ENCODE results near the gene VPS52. TPM values are rescaled to one million over a fixed set of nuclear protein-coding genes. Genes with fewer than 3 reads are reported as not detected.

The VPS52 gene
- total and polyA plus RNA-seq, 9 of the 15 experiments (the other 6 are each of a cell fraction or from before 2014, with no cell fraction given), result 24.4 to 103 (median 40.2) TPM

DNA sequence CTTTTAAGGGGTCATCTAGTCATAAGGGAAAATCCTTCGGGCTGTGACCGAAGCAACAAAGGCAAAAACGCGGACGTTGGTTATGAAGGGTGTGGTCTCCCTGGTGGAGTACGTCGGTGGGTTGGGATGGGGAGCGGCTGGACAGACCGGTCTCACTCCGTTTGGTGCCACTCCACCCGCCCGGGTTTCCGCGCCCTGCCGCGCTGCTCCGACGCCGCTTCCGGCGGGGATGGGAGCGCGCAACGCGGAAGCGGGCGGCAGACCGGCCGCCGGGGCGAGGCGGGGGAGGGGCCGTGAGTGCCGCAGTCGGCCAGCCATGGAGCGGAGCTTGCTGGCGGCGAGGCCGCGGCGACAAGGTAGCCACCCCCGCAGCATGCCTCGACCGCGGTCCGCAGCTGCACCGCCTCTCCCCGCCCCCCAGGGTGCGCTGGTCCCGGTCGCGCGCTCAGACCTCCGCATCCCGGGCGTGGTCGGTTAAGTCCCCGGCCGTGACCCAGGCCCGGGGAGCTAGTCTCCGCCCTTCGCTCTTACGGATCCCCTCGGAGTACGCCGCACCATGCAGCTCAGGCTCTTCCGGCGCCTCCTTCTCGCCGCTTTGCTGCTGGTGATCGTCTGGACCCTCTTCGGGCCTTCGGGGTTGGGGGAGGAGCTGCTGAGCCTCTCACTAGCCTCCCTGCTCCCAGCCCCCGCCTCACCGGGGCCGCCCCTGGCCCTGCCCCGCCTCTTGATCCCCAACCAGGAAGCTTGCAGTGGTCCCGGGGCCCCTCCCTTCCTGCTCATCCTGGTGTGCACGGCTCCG, 5.4 kb upstream of the VPS52 start, which contains the start of gene B3GALT4 (continued):
- TF ChIP-seq, protein P1, sequence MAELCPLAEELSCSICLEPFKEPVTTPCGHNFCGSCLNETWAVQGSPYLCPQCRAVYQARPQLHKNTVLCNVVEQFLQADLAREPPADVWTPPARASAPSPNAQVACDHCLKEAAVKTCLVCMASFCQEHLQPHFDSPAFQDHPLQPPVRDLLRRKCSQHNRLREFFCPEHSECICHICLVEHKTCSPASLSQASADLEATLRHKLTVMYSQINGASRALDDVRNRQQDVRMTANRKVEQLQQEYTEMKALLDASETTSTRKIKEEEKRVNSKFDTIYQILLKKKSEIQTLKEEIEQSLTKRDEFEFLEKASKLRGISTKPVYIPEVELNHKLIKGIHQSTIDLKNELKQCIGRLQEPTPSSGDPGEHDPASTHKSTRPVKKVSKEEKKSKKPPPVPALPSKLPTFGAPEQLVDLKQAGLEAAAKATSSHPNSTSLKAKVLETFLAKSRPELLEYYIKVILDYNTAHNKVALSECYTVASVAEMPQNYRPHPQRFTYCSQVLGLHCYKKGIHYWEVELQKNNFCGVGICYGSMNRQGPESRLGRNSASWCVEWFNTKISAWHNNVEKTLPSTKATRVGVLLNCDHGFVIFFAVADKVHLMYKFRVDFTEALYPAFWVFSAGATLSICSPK (IDR thresholded peaks at IDR 0.05; ENCODE audit: borderline replicate concordance), result no peak
- TF ChIP-seq MECOM (CRISPR knock-in tag; IDR thresholded peaks at IDR 0.05) (no peak), E2F3 (CRISPR knock-in tag; IDR thresholded peaks at IDR 0.05) (0 out of 2 replicates have a peak, but pooled peaks have one; percentile 49), CXXC5 (CRISPR knock-in tag; IDR thresholded peaks at IDR 0.05) (peak; percentile 99), THRAP3 (IDR thresholded peaks at IDR 0.05; ENCODE audit: borderline replicate concordance) (no peak), PURB (CRISPR knock-in tag; IDR thresholded peaks at IDR 0.05; ENCODE audit: low read depth) (no peak), MAFG (tag; conservative IDR thresholded peaks at IDR 0.05) (no peak), RBFOX2 (IDR thresholded peaks at IDR 0.05; ENCODE audit: low read depth, low read length) (peak; percentile 88), ZNF76 (CRISPR knock-in tag; IDR thresholded peaks at IDR 0.05; ENCODE audit: borderline replicate concordance) (0 out of 2 replicates have a peak, but pooled peaks have one; percentile 55), ZNF639 (CRISPR knock-in tag; conservative IDR thresholded peaks at IDR 0.05 in 1 of 2, IDR thresholded peaks at IDR 0.05 in 1 of 2) (peak in 1 of 2 experiments; percentile 99; a peak in 2 of 4 replicates), ZNF324 (CRISPR knock-in tag; IDR thresholded peaks at IDR 0.05) (peak; percentile 58; the same call in 1 of the 2 replicates), CAMTA2 (CRISPR knock-in tag; conservative IDR thresholded peaks at IDR 0.05) (peak; percentile 99), SMAD2 (IDR thresholded peaks at IDR 0.05; ENCODE audit: low read depth, low read length) (no peak), HDAC3 (IDR thresholded peaks at IDR 0.05; ENCODE audit: borderline replicate concordance, partially characterized antibody) (no peak)
- TF ChIP-seq, protein P2, sequence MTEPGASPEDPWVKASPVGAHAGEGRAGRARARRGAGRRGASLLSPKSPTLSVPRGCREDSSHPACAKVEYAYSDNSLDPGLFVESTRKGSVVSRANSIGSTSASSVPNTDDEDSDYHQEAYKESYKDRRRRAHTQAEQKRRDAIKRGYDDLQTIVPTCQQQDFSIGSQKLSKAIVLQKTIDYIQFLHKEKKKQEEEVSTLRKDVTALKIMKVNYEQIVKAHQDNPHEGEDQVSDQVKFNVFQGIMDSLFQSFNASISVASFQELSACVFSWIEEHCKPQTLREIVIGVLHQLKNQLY (CRISPR knock-in tag; conservative IDR thresholded peaks at IDR 0.05), result no peak; a peak in 1 of 4 replicates
- TF ChIP-seq, protein P3, sequence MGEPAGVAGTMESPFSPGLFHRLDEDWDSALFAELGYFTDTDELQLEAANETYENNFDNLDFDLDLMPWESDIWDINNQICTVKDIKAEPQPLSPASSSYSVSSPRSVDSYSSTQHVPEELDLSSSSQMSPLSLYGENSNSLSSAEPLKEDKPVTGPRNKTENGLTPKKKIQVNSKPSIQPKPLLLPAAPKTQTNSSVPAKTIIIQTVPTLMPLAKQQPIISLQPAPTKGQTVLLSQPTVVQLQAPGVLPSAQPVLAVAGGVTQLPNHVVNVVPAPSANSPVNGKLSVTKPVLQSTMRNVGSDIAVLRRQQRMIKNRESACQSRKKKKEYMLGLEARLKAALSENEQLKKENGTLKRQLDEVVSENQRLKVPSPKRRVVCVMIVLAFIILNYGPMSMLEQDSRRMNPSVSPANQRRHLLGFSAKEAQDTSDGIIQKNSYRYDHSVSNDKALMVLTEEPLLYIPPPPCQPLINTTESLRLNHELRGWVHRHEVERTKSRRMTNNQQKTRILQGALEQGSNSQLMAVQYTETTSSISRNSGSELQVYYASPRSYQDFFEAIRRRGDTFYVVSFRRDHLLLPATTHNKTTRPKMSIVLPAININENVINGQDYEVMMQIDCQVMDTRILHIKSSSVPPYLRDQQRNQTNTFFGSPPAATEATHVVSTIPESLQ (CRISPR knock-in tag; IDR thresholded peaks at IDR 0.05), result peak; percentile 21; the same call in 1 of the 2 replicates
